Stimulated activated effector memory CD8-positive, alpha-beta T cell treated with anti-CD3 and anti-CD28 coated beads, Interleukin-12 subunit alpha, Interleukin-12 subunit beta, amount 100 ng/mL, for 72 hours (primary cell): ENCODE data around the gene TDP1.
A peak's percentile ranks its signal among the peaks of the same experiment; 100 is the strongest.

Source experiments
- ATAC-seq: fragments of 150-1000 bp; cut with Tn5 transposase; 2 replicates; pipeline ENCODE4 v1.10.0; 2021
- DNase-seq, 2 donors: peaks; one replicate each; pipeline ENCODE4 v3.0.0; 2021 to 2022; ENCODE audit warnings: low spot score in 2 of 2
- H3K27ac Mint-ChIP-seq: one replicate; pipeline ENCODE4 v1.8.0; 2022; ENCODE audit warnings: mild to moderate bottlenecking, mixed read lengths
- H3K36me3 Mint-ChIP-seq: one replicate; pipeline ENCODE4 v1.8.0; 2022; ENCODE audit warnings: mild to moderate bottlenecking, mixed read lengths
- H3K4me1 Mint-ChIP-seq: one replicate; pipeline ENCODE4 v1.8.0; 2022; ENCODE audit warnings: mixed read lengths
- H3K4me3 Mint-ChIP-seq: one replicate; pipeline ENCODE4 v1.8.0; 2022; ENCODE audit warnings: mild to moderate bottlenecking, mixed read lengths
- H3K9me3 Mint-ChIP-seq: one replicate; pipeline ENCODE4 v1.8.0; 2022; ENCODE audit warnings: mixed read lengths

TDP1 gene

GRCh38 chr14:89955745-89956660 lies at the start of gene TDP1:
TSS of gene TDP1 (plus strand) at chr14:89955927. CDS start at chr14:89963115, 7,188 bp downstream.
- H3K4me1 Mint-ChIP-seq, result peaks cover 60% of the 10 kb centered on the region
- peaks cover 63% of the 10 kb centered on the region for H3K36me3 Mint-ChIP-seq
- peak within 1 kb of the TSS; percentile 94 for H3K27ac Mint-ChIP-seq
- ATAC-seq (peak; percentile 86), DNase-seq (peak; percentile 93 to 98)
- no peaks in the 10 kb centered on the region for H3K9me3 Mint-ChIP-seq
- H3K4me3 Mint-ChIP-seq, result peak within 1 kb of the TSS; percentile 95

DNA sequence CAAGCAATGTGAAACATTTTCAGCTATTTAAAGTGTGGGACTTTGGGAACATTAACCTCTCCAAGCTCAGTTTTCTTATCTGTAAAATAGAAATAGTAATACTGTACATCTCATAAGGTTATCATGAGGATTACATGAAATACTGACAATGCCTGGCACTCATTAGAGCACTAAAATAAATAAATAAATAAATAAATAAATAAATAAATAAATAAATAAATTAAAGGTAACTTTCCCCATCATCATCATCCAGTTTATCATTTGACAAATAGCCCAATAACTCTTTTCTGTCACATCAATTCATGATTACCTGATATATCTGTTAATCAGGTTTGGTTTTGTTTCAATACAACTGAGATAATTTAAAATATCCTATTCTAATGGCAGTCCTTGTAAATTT lies 49.7 kb upstream of the TDP1 start:
- no peak overlapping the region for H3K4me3 Mint-ChIP-seq
- no peaks in the 10 kb centered on the region for H3K9me3 Mint-ChIP-seq
- no peak for DNase-seq
- no peaks in the 10 kb centered on the region for H3K36me3 Mint-ChIP-seq
- ATAC-seq, result no peak
- H3K27ac Mint-ChIP-seq, result no peak overlapping the region
- H3K4me1 Mint-ChIP-seq, result peaks cover 12% of the 10 kb centered on the region

DNA sequence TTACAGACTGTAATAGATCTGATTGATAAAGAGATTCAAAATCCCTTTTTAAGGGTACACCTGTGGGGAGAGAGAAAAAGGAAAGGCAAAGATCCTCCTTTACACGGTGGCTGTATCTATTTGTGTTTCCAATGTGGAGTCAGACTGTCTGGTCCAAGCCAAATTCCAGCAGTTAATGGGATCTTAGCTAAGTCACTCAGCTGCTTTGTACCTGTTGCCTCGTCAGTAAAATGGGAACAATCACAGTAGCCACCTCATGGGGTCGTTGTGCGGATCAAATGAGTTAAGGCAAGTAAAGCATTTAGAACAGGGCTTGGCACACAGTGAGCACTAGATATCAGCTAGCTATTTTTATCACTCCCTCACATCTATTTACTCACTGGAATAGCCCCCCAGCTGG lies 48.1 kb upstream of the TDP1 start:
- no peaks in the 10 kb centered on the region for H3K36me3 Mint-ChIP-seq
- H3K4me3 Mint-ChIP-seq, result no peak overlapping the region
- no peak for ATAC-seq
- H3K27ac Mint-ChIP-seq, result no peak overlapping the region
- DNase-seq, result no peak
- no peaks in the 10 kb centered on the region for H3K9me3 Mint-ChIP-seq
- peaks cover 12% of the 10 kb centered on the region for H3K4me1 Mint-ChIP-seq

DNA sequence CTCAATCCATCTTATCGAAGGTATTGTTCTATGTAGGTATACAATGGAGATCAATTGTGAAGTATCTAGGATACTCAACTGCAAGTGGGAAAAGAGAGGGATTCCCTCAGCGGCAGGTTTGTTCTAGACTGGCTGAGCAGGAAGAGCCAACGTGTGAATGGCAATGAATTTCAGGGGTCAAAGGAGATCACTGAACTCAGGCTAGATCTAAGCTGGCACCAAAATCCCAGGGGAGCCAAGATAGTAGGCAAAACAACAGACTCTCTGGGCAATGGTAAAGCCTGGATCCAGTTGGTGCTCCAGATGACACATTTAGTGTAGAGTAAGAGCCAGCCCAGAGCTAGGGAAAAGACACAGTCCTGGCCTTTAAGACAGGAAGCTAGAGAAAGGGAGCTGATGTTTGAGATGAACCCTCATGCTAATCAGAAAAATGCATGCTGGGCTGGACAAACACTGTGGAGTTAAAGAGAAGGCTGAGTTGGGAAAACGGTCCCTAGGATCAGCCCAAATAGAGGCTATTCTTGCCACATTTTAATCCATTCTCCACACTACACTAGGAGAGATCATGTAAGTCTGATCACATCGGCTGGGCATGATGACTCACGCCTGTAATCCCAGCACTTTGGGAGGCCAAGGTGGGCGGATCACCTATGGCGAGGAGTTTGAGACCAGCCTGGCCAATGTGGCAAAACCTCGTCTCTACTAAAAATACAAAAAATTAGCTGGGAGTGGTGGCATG lies 46.8 kb upstream of the TDP1 start:
- no peak for DNase-seq
- Mint-ChIP-seq H3K36me3 (no peaks in the 10 kb centered on the region), H3K9me3 (no peaks in the 10 kb centered on the region), H3K27ac (no peak overlapping the region), H3K4me1 (peaks cover 6% of the 10 kb centered on the region), H3K4me3 (no peak overlapping the region)
- ATAC-seq, result no peak

GRCh38 chr14:89909586-89909985 lies 46.1 kb upstream of the TDP1 start:
- no peak overlapping the region for H3K27ac Mint-ChIP-seq
- no peak for DNase-seq
- no peak overlapping the region for H3K4me3 Mint-ChIP-seq
- H3K9me3 Mint-ChIP-seq, result no peaks in the 10 kb centered on the region
- H3K4me1 Mint-ChIP-seq, result peaks cover 6% of the 10 kb centered on the region
- ATAC-seq, result no peak
- H3K36me3 Mint-ChIP-seq, result no peaks in the 10 kb centered on the region

- no peaks in the 10 kb centered on the region for H3K36me3 Mint-ChIP-seq
- no peaks in the 10 kb centered on the region for H3K9me3 Mint-ChIP-seq
- H3K27ac Mint-ChIP-seq, result no peak overlapping the region
- DNase-seq (no peak), ATAC-seq (no peak)
- H3K4me1 Mint-ChIP-seq, result peaks cover 2% of the 10 kb centered on the region
- H3K4me3 Mint-ChIP-seq, result no peak overlapping the region
Measured at GRCh38 chr14:89910691-89911009, 45.1 kb upstream of the TDP1 start.

GRCh38 chr14:89911010-89911919 lies 44.5 kb upstream of the TDP1 start:
- no peak for DNase-seq
- no peaks in the 10 kb centered on the region for H3K36me3 Mint-ChIP-seq
- H3K9me3 Mint-ChIP-seq, result no peaks in the 10 kb centered on the region
- peak; percentile 56 for ATAC-seq
- H3K4me1 Mint-ChIP-seq, result no peaks in the 10 kb centered on the region
- no peak overlapping the region for H3K4me3 Mint-ChIP-seq
- no peak overlapping the region for H3K27ac Mint-ChIP-seq

DNA sequence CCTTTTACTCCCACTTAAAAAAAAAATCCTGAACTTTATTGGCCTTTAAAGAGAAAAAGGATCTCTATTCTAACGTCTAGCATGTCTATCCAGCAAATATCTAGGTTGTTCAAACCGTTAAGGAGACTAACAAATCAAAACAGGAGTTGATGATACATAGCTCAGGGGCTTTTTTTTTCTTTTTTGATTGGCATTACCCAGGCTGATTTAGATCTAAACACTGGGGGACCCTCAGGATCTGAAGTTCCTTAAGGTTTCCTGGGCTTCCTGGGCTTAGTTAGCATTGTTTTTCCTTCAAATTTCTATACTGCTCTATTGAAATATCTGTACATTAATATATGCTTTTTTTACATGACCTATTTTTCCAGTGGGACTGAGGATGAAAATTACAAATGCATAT lies 43.5 kb upstream of the TDP1 start:
- Mint-ChIP-seq H3K9me3 (no peaks in the 10 kb centered on the region), H3K4me1 (no peaks in the 10 kb centered on the region), H3K27ac (no peak overlapping the region), H3K4me3 (no peak overlapping the region), H3K36me3 (no peaks in the 10 kb centered on the region)
- ATAC-seq, result no peak
- no peak for DNase-seq

DNA sequence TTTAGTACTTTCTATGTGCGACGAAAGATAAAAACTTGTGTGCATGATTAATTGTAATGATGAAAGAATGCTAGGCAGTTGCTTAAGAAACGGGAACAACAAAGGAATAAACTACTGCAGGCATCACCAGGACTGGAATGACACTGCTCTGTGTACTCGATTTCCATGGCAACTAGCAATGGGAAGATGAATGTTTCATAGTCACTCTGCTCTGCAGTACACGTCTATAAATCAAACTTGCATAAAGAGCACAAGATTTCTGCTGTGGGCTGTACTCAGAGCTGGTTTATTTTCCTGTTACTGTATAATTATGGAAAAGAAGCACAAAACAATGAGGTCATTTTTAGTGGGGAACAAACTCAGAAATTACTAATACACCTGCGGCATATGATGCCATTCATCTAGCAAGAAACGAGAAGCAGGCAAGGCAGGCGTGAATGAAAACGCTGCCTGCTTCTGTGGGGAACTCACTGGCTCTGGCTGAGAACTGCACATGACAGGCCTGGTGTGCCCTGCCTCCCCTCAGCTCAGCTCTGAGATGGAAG lies 43.0 kb upstream of the TDP1 start:
- no peaks in the 10 kb centered on the region for H3K9me3 Mint-ChIP-seq
- H3K4me3 Mint-ChIP-seq, result no peak overlapping the region
- no peak for DNase-seq
- no peak overlapping the region for H3K27ac Mint-ChIP-seq
- no peak for ATAC-seq
- H3K4me1 Mint-ChIP-seq, result no peaks in the 10 kb centered on the region
- no peaks in the 10 kb centered on the region for H3K36me3 Mint-ChIP-seq

- Mint-ChIP-seq H3K4me1 (no peaks in the 10 kb centered on the region), H3K27ac (no peak overlapping the region), H3K9me3 (no peaks in the 10 kb centered on the region), H3K4me3 (no peak overlapping the region), H3K36me3 (no peaks in the 10 kb centered on the region)
- DNase-seq (peak; percentile 52 to 72), ATAC-seq (no peak)
Measured at GRCh38 chr14:89915114-89915878, 40.4 kb upstream of the TDP1 start.

GRCh38 chr14:89918721-89919120 lies 37.0 kb upstream of the TDP1 start:
- no peak for ATAC-seq
- peak overlapping the region; percentile 14 for H3K27ac Mint-ChIP-seq
- no peaks in the 10 kb centered on the region for H3K9me3 Mint-ChIP-seq
- H3K4me3 Mint-ChIP-seq, result no peak overlapping the region
- H3K4me1 Mint-ChIP-seq, result no peaks in the 10 kb centered on the region
- H3K36me3 Mint-ChIP-seq, result no peaks in the 10 kb centered on the region
- DNase-seq, result no peak

- H3K9me3 Mint-ChIP-seq, result no peaks in the 10 kb centered on the region
- DNase-seq, result no peak
- H3K36me3 Mint-ChIP-seq, result no peaks in the 10 kb centered on the region
- no peak overlapping the region for H3K27ac Mint-ChIP-seq
- H3K4me1 Mint-ChIP-seq, result no peaks in the 10 kb centered on the region
- ATAC-seq, result no peak
- H3K4me3 Mint-ChIP-seq, result no peak overlapping the region
Measured at GRCh38 chr14:89920056-89920455, 35.7 kb upstream of the TDP1 start.

GRCh38 chr14:89921346-89921745 lies 34.4 kb upstream of the TDP1 start:
- ATAC-seq, result no peak
- Mint-ChIP-seq H3K4me1 (no peaks in the 10 kb centered on the region), H3K27ac (no peak overlapping the region), H3K9me3 (no peaks in the 10 kb centered on the region), H3K36me3 (no peaks in the 10 kb centered on the region), H3K4me3 (no peak overlapping the region)
- no peak for DNase-seq

- H3K27ac Mint-ChIP-seq, result no peak overlapping the region
- DNase-seq, result no peak
- ATAC-seq, result peak; percentile 46
- no peaks in the 10 kb centered on the region for H3K9me3 Mint-ChIP-seq
- no peaks in the 10 kb centered on the region for H3K36me3 Mint-ChIP-seq
- H3K4me3 Mint-ChIP-seq, result no peak overlapping the region
- H3K4me1 Mint-ChIP-seq, result no peaks in the 10 kb centered on the region
Measured at GRCh38 chr14:89922031-89922907, 33.5 kb upstream of the TDP1 start.
